Esophagus squamous epithelium (tissue), 5 donors: ENCODE results near the gene RETREG3. TPM values are rescaled to one million over a fixed set of nuclear protein-coding genes. Genes with fewer than 3 reads are reported as not detected.

Experiments used
- DNase-seq: peaks from one replicate; lab custom pipeline; 2025; lab: John Stamatoyannopoulos, UW
- H3K27ac ChIP-seq, 4 donors: fragments of 200-600 bp; sonication (generic); one replicate each; pipeline ENCODE4 v1.5.1; 2016 to 2019; ENCODE audit warnings: mild to moderate bottlenecking in 1 of 4
- H3K27me3 ChIP-seq, 4 donors: fragments of 200-600 bp; sonication (generic); 1 replicate in 3 of 4; 2 replicates in 1 of 4; pipeline versions ENCODE4 v1.5.1 to v1.6.0; 2017 to 2021; ENCODE audit warnings: antibody characterized with exemption in 1 of 4
- H3K36me3 ChIP-seq, 3 donors: fragments of 200-600 bp; sonication (generic); one replicate each; pipeline ENCODE4 v1.5.1; 2016 to 2019
- H3K4me1 ChIP-seq, 3 donors: fragments of 200-600 bp; sonication (generic); one replicate each; pipeline ENCODE4 v1.5.1; 2017 to 2019
- H3K4me3 ChIP-seq, 4 donors: fragments of 200-600 bp; sonication (generic); 1 replicate in 3 of 4; 2 replicates in 1 of 4; pipeline ENCODE4 v1.5.1; 2016 to 2019; ENCODE audit warnings: mild to moderate bottlenecking in 2 of 4, moderate library complexity in 1 of 4
- H3K9me3 ChIP-seq, 3 donors: fragments of 200-600 bp; sonication (generic); one replicate each; pipeline ENCODE4 v1.5.1; 2016 to 2019
- POLR2A ChIP-seq, 4 donors: fragments of 450-650 bp; IDR thresholded peaks; one replicate each; pipeline ENCODE4 v1.6.1; 2017; ENCODE audit warnings: antibody characterized with exemption in 4 of 4, mild to moderate bottlenecking in 4 of 4, moderate library complexity in 3 of 4
- WGBS, 2 donors: methylation state at CpG; one replicate each; pipeline ENCODE4 v1.1.5; 2018; 5-methylcytosine and 5-hydroxymethylcytosine counted together
- intact Hi-C: fragments of 100-400 bp; cut with DNase I; formaldehyde crosslinking; loops from one replicate; pipeline ENCODE4 v1.15.0; 2022
- total RNA-seq, 4 donors: library from RNA; depleted of rRNA; stranded (reverse); fragments of >200 nt; gene quantifications; one replicate each; pipeline ENCODE4 v1.1.0, GENCODE V29; 2016
- TF ChIP-seq, protein P1 (sequence below), 6 experiments: fragments of 450-650 bp in 4 of 6; fragments of 200-600 bp in 2 of 6; sonication (generic) in 2 of 6; IDR thresholded peaks; one replicate each; pipeline ENCODE4 v1.5.1; 2016 to 2019; ENCODE audit warnings: antibody characterized with exemption in 6 of 6, mild to moderate bottlenecking in 4 of 6, moderate library complexity in 4 of 6
- donor health status: DM: yes; HTN: yes; CAD: no.

Gene RETREG3
- total RNA-seq, 4 donors from 2014 or later = 35.7 to 59.6 (median 53.0) TPM

GRCh38 chr17:42537826-42538451 lies 71.2 kb downstream of the RETREG3 start:
- Histone ChIP-seq H3K36me3 (peaks cover 6 to 49% (median 18%) of the 10 kb centered on the region in 3 donors), H3K9me3 (no peaks in the 10 kb centered on the region), H3K4me1 (peaks cover 17 to 41% (median 20%) of the 10 kb centered on the region in 3 donors), H3K27ac (peak overlapping the region in 1 of 4 donors; percentile 19), H3K27me3 (no peaks in the 10 kb centered on the region), H3K4me3 (no peak overlapping the region)
- WGBS, 2 donors = 85 to 91% methylated on average over 3 to 4 of the region's 5 CpGs
- DNase-seq = no peak
- no peak for TF ChIP-seq POLR2A (IDR thresholded peaks at IDR 0.05)
- TF ChIP-seq, protein P1, sequence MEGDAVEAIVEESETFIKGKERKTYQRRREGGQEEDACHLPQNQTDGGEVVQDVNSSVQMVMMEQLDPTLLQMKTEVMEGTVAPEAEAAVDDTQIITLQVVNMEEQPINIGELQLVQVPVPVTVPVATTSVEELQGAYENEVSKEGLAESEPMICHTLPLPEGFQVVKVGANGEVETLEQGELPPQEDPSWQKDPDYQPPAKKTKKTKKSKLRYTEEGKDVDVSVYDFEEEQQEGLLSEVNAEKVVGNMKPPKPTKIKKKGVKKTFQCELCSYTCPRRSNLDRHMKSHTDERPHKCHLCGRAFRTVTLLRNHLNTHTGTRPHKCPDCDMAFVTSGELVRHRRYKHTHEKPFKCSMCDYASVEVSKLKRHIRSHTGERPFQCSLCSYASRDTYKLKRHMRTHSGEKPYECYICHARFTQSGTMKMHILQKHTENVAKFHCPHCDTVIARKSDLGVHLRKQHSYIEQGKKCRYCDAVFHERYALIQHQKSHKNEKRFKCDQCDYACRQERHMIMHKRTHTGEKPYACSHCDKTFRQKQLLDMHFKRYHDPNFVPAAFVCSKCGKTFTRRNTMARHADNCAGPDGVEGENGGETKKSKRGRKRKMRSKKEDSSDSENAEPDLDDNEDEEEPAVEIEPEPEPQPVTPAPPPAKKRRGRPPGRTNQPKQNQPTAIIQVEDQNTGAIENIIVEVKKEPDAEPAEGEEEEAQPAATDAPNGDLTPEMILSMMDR (IDR thresholded peaks at IDR 0.05) = no peak
- intact Hi-C loops = no loop called here

GRCh38 chr17:42537156-42537805 lies 71.9 kb downstream of the RETREG3 start:
- TF ChIP-seq, protein P1 (IDR thresholded peaks at IDR 0.05) = no peak
- no peak for TF ChIP-seq POLR2A (IDR thresholded peaks at IDR 0.05)
- peaks cover 20 to 48% (median 21%) of the 10 kb centered on the region in 3 donors for H3K4me1 ChIP-seq
- no peak for DNase-seq
- H3K9me3 ChIP-seq = no peaks in the 10 kb centered on the region
- no peaks in the 10 kb centered on the region for H3K27me3 ChIP-seq
- intact Hi-C loops = no loop called here
- H3K4me3 ChIP-seq = peak overlapping the region; percentile 62 to 77 (median 72)
- WGBS, 2 donors = 96% methylated on average over 5 of the region's 31 CpGs
- peaks cover 6 to 42% (median 13%) of the 10 kb centered on the region in 3 donors for H3K36me3 ChIP-seq
- H3K27ac ChIP-seq = peak overlapping the region; percentile 88 to 98 (median 94)

- Histone ChIP-seq H3K27me3 (no peaks in the 10 kb centered on the region), H3K36me3 (peaks cover 6 to 35% (median 9%) of the 10 kb centered on the region in 3 donors), H3K9me3 (no peaks in the 10 kb centered on the region), H3K4me3 (peak overlapping the region; percentile 62 to 77 (median 72)), H3K27ac (peak overlapping the region; percentile 88 to 98 (median 94)), H3K4me1 (peaks cover 21 to 51% (median 23%) of the 10 kb centered on the region in 3 donors)
- 0 to 5% methylated on average over 3 of the region's 65 CpGs for WGBS, 2 donors
- no peak for DNase-seq
- no peak for TF ChIP-seq POLR2A (IDR thresholded peaks at IDR 0.05)
- TF ChIP-seq, protein P1 (IDR thresholded peaks at IDR 0.05) = peak in 2 of 6 experiments; percentile 17 to 26
- intact Hi-C loops = no loop called here
Observed at GRCh38 chr17:42536372-42537155, 72.6 kb downstream of the RETREG3 start.

GRCh38 chr17:42536048-42536371 lies 73.2 kb downstream of the RETREG3 start, which contains the start of gene NAGLU:
NAGLU (plus strand) TSS chr17:42536241; CDS start chr17:42536273, 32 bp downstream.
- DNase-seq = peak; percentile 39
- WGBS, 2 donors = no CpG with 5 or more reads among the region's 40 CpGs
- Histone ChIP-seq H3K27me3 (no peaks in the 10 kb centered on the region), H3K36me3 (peaks cover 6 to 29% (median 9%) of the 10 kb centered on the region in 3 donors), H3K4me3 (peak within 1 kb of the TSS; percentile 62 to 77 (median 72)), H3K27ac (peak within 1 kb of the TSS; percentile 88 to 98 (median 94)), H3K4me1 (peaks cover 27 to 51% (median 29%) of the 10 kb centered on the region in 3 donors), H3K9me3 (no peaks in the 10 kb centered on the region)
- intact Hi-C loops = no loop called here
- peak in 3 of 4 donors; percentile 4 to 74 (median 72) for TF ChIP-seq POLR2A (IDR thresholded peaks at IDR 0.05)
- TF ChIP-seq, protein P1 (IDR thresholded peaks at IDR 0.05) = peak in 1 of 6 experiments; percentile 19
